Coronary artery (tissue), 2 donors: ENCODE measurements around the gene OPCML.

Experiments used
- DNase-seq: peaks from one replicate; pipeline ENCODE4 v3.0.0-alpha.2; 2017; ENCODE audit warnings: low spot score
- H3K27ac ChIP-seq, 2 donors: fragments of 200-600 bp; sonication (generic); one replicate each; pipeline ENCODE4 v1.5.1; 2016 to 2019
- H3K4me3 ChIP-seq: fragments of 200-600 bp; sonication (generic); 2 replicates; pipeline ENCODE4 v1.5.1; 2016; ENCODE audit warnings: mild to moderate bottlenecking, moderate library complexity
- CTCF ChIP-seq: fragments of 200-600 bp; sonication (generic); IDR thresholded peaks from one replicate; pipeline ENCODE4 v1.5.1; 2019; ENCODE audit warnings: antibody characterized with exemption

The OPCML gene

GRCh38 chr11:133019545-133020371 lies 512.5 kb downstream of the OPCML start:
- no peak for DNase-seq
- Histone ChIP-seq H3K4me3 (no peak overlapping the region), H3K27ac (no peak overlapping the region)
- no peak for TF ChIP-seq CTCF

- Histone ChIP-seq H3K4me3 (no peak overlapping the region), H3K27ac (no peak overlapping the region)
- DNase-seq: no peak
- TF ChIP-seq CTCF: no peak
These were observed 516.8 kb downstream of the OPCML start for GRCh38 chr11:133015457-133015856.

GRCh38 chr11:133014337-133014736 lies 518.0 kb downstream of the OPCML start:
- no peak overlapping the region for H3K4me3 ChIP-seq
- DNase-seq: no peak
- H3K27ac ChIP-seq: no peak overlapping the region
- no peak for TF ChIP-seq CTCF

- no peak for DNase-seq
- no peak overlapping the region for H3K4me3 ChIP-seq
- TF ChIP-seq CTCF: no peak
- no peak overlapping the region for H3K27ac ChIP-seq
These were observed 519.5 kb downstream of the OPCML start for GRCh38 chr11:133012803-133013202.

- no peak overlapping the region for H3K27ac ChIP-seq
- no peak for DNase-seq
- TF ChIP-seq CTCF: no peak
- H3K4me3 ChIP-seq: no peak overlapping the region
These were observed 520.7 kb downstream of the OPCML start for GRCh38 chr11:133011604-133012003.

- H3K4me3 ChIP-seq: no peak overlapping the region
- no peak overlapping the region for H3K27ac ChIP-seq
- DNase-seq: no peak
- TF ChIP-seq CTCF: no peak
These were observed 525.2 kb downstream of the OPCML start for GRCh38 chr11:133007027-133007584.

GRCh38 chr11:133004369-133004768 lies 527.9 kb downstream of the OPCML start:
- no peak overlapping the region for H3K4me3 ChIP-seq
- no peak for DNase-seq
- H3K27ac ChIP-seq: no peak overlapping the region
- TF ChIP-seq CTCF: no peak
